Vagina (tissue), 2 donors: ENCODE data around the gene TNNI3.

Source experiments
- POLR2A ChIP-seq, 2 donors: fragments of 450-650 bp; IDR thresholded peaks; one replicate each; pipeline ENCODE4 v1.6.1; 2017; ENCODE audit warnings: antibody characterized with exemption in 2 of 2, mild to moderate bottlenecking in 2 of 2, moderate library complexity in 2 of 2
- TF ChIP-seq, protein P1 (sequence below), 3 experiments: fragments of 450-650 bp in 2 of 3; fragments of 200-600 bp in 1 of 3; sonication (generic) in 1 of 3; IDR thresholded peaks; one replicate each; pipeline ENCODE4 v1.5.1; 2017 to 2019; ENCODE audit warnings: antibody characterized with exemption in 3 of 3, mild to moderate bottlenecking in 2 of 3, moderate library complexity in 2 of 3

DNA sequence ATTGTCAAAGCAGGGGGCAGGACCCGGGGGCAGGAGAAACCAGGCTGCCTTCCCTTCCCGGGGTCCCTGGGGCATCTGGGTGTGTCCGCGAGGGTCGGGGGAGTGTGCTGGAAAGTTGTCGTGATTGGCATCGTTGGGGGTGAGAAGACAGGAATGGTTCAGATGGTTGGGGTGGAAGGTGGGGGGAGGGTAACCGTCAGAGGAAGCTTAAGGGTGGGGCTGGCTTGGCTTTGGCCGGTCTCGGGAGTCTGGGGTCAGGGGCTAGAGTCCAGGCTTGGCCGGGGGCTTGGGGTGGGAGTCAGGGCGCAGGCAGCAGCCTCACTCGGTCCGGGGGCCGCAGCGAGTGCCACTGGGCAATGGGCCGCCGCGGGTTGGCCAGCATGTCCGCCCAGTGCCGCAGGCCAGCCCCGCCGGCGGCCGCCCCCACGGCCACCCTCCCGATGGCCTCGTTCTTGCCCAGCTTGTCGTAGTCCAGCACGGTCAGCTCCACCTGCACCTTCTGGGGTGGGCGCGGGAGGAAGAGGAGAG is 15.7 kb upstream of the TNNI3 start:
- TF ChIP-seq, protein P1, sequence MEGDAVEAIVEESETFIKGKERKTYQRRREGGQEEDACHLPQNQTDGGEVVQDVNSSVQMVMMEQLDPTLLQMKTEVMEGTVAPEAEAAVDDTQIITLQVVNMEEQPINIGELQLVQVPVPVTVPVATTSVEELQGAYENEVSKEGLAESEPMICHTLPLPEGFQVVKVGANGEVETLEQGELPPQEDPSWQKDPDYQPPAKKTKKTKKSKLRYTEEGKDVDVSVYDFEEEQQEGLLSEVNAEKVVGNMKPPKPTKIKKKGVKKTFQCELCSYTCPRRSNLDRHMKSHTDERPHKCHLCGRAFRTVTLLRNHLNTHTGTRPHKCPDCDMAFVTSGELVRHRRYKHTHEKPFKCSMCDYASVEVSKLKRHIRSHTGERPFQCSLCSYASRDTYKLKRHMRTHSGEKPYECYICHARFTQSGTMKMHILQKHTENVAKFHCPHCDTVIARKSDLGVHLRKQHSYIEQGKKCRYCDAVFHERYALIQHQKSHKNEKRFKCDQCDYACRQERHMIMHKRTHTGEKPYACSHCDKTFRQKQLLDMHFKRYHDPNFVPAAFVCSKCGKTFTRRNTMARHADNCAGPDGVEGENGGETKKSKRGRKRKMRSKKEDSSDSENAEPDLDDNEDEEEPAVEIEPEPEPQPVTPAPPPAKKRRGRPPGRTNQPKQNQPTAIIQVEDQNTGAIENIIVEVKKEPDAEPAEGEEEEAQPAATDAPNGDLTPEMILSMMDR (IDR thresholded peaks at IDR 0.05): no peak
- TF ChIP-seq POLR2A (IDR thresholded peaks at IDR 0.05): no peak
